GM19455 (cell line): ENCODE data around the gene CRMP1.
"Not testable (repeated sequence)": the region's sequence is repeated elsewhere in the genome, so short reads cannot be mapped to it uniquely, and the experiment has no call there.

Source experiments
- ATAC-seq: cut with Tn5 transposase; IDR thresholded peaks from one replicate; pipeline ENCODE4 v1.9.1; 2021; ENCODE audit not compliant: unreplicated experiment

CRMP1 gene

DNA sequence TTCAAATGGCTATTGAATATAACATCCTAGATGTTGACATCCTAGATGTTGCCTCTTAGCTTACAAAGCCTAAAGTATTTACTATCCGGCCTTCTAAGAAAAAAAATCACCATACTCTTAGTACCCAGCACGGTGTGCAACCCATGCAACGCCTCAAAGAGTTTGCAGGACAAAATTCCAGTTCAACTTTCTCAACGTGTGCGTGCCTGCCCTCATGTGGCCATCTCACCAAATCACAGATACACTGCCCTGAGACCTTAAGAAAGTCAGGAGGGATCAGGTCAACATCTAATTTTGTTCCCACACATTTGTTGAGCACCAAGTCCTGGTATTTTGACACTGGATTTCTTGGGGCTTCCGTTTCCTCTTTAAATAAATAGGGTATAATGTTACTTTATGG lies 68.3 kb downstream of the CRMP1 start:
- ATAC-seq, result no peak

- ATAC-seq, result no peak
Observed at GRCh38 chr4:5824227-5824626, 68.7 kb downstream of the CRMP1 start.

DNA sequence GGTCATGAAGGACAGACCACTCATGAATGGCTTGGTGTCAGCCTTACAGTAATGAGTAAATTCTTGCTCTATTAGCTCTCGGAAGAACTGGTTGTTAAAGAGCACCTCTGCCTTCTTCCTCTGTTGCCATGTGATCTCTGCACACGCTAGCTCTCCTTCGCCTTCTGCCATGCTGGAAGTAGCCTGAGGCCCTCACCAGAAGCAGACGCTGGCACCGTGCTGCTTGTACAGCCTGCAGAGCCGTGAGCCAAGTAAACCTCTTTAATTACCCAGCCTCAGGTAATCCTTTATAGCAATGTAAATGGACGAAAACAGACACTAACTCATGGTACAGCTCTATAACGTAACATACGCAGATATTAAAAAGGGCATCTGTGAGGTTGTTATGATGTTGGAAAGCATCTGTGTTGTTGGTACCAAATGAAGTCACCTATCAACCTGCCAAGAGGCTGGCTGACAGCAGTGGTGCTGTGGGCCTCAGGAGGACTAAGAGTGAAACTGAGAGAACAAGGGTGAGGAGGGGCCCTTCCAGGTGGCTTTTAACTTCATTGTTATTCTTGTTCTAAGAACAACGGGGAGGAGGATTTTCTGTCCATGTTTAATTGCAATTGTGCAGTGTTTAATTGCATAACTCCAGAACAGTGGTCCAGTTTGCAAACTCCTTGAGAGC lies 69.2 kb downstream of the CRMP1 start:
- ATAC-seq, result no peak

DNA sequence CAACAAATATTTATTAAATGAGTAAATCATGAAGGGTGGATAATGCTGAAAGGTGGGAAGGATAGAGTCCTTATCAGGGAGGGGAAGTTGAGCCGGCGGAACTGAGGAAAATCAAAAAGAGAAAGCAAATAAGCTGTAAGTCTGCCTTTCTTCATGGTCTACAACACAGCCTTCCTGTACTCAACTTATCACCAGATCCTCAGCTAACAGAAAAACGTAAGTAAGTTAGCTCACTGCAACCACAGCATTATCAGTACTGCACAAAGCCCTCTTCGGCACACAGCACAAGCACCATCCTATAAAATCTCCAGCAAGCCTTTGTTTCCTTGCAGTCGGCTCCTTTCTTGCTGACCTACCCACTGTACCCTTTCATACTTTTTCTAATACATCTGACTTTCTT lies 70.3 kb downstream of the CRMP1 start:
- no peak for ATAC-seq

DNA sequence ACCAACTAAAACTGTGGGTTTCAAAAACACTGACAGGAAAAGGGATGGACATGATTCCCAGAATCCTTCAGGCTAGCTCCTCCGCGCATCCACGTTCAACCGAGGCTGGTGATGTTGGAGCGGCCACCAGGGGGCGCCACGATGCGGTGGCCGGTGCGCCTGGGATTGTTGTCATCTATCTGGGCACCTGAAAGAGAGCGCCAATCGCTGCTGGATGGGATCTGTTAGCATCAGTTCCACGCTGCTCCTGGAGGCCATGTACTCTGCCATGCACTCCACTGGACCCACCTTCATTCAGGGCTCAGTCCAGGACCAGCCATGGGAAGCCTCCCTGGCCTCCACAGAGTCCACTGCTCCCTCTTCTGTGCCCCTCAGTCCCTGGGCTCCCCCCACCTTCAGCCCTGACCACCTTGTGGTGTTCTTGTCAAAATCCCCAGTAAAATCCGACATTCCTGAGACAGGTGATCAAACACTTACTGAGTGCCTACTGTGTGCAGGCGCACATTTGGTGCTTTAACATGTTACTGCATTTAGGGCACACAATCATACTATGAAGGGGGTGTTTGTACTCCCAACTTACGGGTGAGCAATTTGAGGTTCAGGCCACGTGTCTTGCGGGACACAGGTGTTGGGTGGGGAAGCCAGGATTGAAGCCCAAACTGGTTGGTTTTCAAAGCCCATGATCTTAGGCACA lies 71.1 kb downstream of the CRMP1 start:
- ATAC-seq, result no peak

- no peak for ATAC-seq
Observed at GRCh38 chr4:5816851-5817375, 76.0 kb downstream of the CRMP1 start.

- no peak for ATAC-seq
Observed at GRCh38 chr4:5816101-5816500, 76.8 kb downstream of the CRMP1 start.

GRCh38 chr4:5815641-5816040 lies 77.2 kb downstream of the CRMP1 start:
- no peak for ATAC-seq

- no peak for ATAC-seq
Observed at GRCh38 chr4:5814421-5814820, 78.5 kb downstream of the CRMP1 start.

- ATAC-seq, result no peak
Observed at GRCh38 chr4:5813882-5814255, 79.0 kb downstream of the CRMP1 start.

GRCh38 chr4:5812506-5813229 lies 80.2 kb downstream of the CRMP1 start:
- no peak for ATAC-seq

GRCh38 chr4:5812057-5812456 lies 80.8 kb downstream of the CRMP1 start:
- ATAC-seq, result not testable (repeated sequence)

GRCh38 chr4:5810770-5811430 lies 82.0 kb downstream of the CRMP1 start:
- no peak for ATAC-seq

DNA sequence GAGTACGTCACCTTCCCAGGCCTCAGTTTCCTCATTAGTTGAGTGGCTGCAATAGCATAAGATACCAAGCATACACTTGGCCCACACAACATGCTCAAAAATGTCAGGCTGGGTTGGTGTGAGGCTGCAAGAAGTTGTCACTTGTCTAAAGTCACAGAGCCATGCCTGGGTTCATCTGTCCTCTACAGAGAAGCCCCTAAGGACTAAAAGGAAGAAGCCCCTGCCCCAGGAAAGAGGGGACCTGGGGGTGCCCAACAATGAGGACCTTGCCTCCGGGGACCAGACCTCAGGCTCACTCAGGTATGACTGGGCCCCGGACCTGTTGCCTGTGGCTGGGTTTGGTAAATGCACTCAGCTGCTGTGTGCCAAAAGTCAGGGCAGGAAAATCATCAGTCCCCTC lies 82.7 kb downstream of the CRMP1 start:
- no peak for ATAC-seq

DNA sequence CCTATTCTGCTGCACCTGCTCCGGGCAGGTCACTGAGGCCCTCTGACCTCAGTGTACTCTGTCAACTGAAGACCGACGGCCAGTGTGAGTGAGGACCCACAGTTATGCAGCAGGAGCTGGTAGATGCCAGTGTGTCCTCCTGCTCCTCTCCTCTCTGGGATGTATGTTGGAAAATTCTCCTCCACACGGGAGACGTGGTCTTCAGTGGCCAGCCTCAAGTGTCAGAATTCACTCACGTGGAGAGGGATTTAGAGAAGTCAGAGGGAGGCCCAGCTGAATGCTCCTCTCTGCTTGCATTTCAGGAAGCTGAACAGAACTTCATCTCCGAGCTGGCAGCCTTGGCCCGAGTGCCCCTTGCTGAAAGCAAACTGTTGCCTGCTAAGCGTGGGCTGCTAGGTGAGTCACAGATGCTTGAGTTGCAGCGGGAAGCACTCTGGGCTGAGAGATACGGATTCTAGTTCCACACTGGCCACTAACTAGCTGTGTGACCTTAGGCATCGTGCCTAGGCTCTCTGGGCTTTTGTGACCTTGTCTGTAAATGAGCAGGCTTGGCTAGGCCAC lies 83.6 kb downstream of the CRMP1 start:
- ATAC-seq, result no peak

DNA sequence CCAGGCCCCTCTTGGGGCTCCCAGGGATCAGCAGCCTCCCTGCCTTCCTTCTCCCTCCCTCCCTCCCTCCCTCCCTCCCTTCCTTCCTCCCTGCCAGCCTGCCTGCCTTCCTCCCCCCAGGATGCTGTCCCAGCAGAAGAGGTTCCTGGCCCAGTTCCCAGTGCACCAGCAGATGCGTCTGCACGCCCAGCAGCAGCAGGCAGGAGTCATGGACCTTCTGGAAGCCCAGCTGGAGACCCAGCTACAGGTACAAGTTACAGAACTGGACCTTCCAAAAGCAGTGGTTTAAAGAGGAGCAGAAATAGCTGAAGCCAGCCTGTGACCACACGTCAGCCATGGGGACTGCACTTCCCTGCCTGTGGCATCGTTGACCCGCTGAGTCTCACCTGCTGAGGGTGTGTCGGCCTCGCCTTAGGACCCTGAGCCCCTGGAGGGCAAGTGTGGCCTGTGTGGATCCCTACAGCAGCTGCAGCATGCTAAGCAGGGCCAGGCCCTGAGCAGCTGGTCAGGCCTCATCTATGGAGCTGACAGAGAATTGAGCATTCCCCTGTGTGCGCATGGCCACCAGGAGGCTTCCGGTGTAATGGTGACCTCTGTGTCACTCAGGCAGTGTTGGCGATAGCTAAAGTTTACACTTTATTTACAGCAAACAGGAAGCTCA lies 84.7 kb downstream of the CRMP1 start:
- ATAC-seq, result no peak

- no peak for ATAC-seq
Observed at GRCh38 chr4:5805270-5805669, 87.6 kb downstream of the CRMP1 start.

DNA sequence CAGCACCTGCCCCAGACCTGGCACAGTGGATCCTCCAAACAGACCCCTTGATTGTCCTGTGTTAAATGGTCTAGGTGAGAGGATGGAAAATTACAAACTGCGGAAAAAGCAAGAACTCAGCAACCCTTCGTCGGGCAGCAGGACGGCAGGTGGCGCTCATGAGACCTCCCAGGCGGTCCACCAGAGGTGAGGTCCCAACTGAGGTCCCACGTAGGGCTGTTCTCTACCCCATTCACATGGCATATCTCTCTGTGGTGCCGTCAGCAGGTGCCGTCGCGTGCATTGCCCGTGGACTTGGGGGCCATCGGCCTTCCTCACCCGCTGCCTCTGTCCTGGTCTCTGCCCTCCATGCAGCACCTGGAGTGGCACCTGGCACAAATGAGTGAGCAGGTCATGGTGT lies 88.2 kb downstream of the CRMP1 start:
- ATAC-seq, result no peak

GRCh38 chr4:5802565-5802964 lies 90.3 kb downstream of the CRMP1 start:
- no peak for ATAC-seq

- no peak for ATAC-seq
Observed at GRCh38 chr4:5801696-5802095, 91.2 kb downstream of the CRMP1 start.

DNA sequence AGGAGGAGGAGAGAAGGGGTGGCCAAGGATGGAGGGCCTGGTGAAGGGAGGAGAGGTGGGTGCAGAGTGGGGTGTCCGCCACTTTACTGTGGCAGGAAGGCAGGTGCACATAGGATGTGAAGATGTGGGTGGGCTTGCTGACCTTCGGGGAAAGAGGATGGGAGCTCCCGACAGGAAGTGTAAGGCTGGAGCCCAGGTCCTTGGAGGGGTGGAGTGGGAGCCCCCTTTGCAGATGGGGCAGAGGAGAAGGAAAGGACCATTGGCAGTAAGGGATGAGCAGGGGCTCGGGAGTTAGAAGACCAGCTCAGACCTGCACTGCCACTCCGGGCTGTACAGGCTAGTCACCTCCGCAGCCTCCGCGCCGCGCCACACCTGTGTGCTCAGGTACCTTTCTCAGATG lies 92.4 kb downstream of the CRMP1 start:
- no peak for ATAC-seq
